ENCODE measurements around the gene UGT1A7. TPM values are rescaled to one million over a fixed set of nuclear protein-coding genes. Genes with fewer than 3 reads are reported as not detected.

UGT1A7 gene
- polyA plus RNA-seq, 1 experiment: 0.04 TPM

- H3K4me3 ChIP-seq (ENCODE audit: low read depth, low read length): no peak overlapping the region
- TF ChIP-seq CTCF (IDR thresholded peaks at IDR 0.05; ENCODE audit: low read depth, low read length): no peak
- H3K27ac ChIP-seq (ENCODE audit: low read depth, low read length): no peak overlapping the region
- DNase-seq (ENCODE audit: low read depth, low spot score): no peak
- ChIA-PET POLR2A (no interaction called here), CTCF (no interaction called here)
- no peaks in the 10 kb centered on the region for H3K27me3 ChIP-seq (ENCODE audit: control insufficient read depth, insufficient read depth, low read length)
- H3K9me3 ChIP-seq (ENCODE audit: control insufficient read depth, insufficient read depth, low read length): peaks cover 8% of the 10 kb centered on the region
Measured at GRCh38 chr2:233772153-233772552, 90.5 kb downstream of the UGT1A7 start.

DNA sequence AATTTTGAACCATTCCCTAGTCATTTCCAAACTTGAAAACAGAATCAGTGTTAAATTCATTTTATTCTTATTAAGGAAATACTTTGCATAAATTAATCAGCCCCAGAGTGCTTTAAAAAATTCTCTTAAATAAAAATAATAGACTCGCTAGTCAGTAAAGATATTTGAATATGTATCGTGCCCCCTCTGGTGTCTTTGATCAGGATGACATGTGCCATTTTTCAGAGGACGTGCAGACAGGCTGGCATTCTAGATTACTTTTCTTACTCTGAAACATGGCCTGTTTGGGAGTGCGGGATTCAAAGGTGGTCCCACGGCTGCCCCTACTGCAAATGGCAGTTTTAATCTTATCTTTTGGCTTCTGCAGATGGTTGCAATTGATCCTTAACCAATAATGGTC, 90.9 kb downstream of the UGT1A7 start:
- Histone ChIP-seq H3K27me3 (ENCODE audit: control insufficient read depth, insufficient read depth, low read length) (no peaks in the 10 kb centered on the region), H3K9me3 (ENCODE audit: control insufficient read depth, insufficient read depth, low read length) (peaks cover 8% of the 10 kb centered on the region), H3K4me3 (ENCODE audit: low read depth, low read length) (no peak overlapping the region), H3K27ac (ENCODE audit: low read depth, low read length) (no peak overlapping the region)
- POLR2A ChIA-PET: no interaction called here
- DNase-seq (ENCODE audit: low read depth, low spot score): no peak
- CTCF ChIA-PET: no interaction called here
- no peak for TF ChIP-seq CTCF (IDR thresholded peaks at IDR 0.05; ENCODE audit: low read depth, low read length)

DNA sequence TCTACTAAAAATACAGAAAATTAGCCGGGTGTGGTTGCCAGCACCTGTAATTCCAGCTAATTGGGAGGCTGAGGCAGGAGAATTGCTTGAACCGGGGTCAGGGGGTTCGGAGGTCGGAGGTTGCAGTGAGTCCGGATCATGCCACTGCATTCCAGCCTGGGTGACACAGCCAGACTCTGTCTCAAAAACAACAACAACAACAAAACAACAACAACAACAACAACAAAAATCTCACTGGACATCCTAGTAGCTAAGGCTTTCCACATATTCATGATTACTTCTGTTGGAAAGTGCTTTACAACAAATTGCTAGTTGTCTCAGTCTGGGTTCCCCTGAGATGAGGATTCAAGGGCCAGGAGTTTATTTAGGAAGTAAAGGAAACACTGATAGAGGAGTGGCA, 92.2 kb downstream of the UGT1A7 start:
- no peak for TF ChIP-seq CTCF (IDR thresholded peaks at IDR 0.05; ENCODE audit: low read depth, low read length)
- Histone ChIP-seq H3K27me3 (ENCODE audit: control insufficient read depth, insufficient read depth, low read length) (no peaks in the 10 kb centered on the region), H3K27ac (ENCODE audit: low read depth, low read length) (no peak overlapping the region), H3K9me3 (ENCODE audit: control insufficient read depth, insufficient read depth, low read length) (peaks cover 8% of the 10 kb centered on the region), H3K4me3 (ENCODE audit: low read depth, low read length) (no peak overlapping the region)
- no peak for DNase-seq (ENCODE audit: low read depth, low spot score)
- CTCF ChIA-PET: no interaction called here
- POLR2A ChIA-PET: no interaction called here

- ChIA-PET CTCF (interaction anchor here (0.6 kb wide), 1 partner anchor 49 kb away, joined by 4 read pairs; no protein-coding TSS in a partner anchor), POLR2A (no interaction called here)
- no peaks in the 10 kb centered on the region for H3K27me3 ChIP-seq (ENCODE audit: control insufficient read depth, insufficient read depth, low read length)
- H3K27ac ChIP-seq (ENCODE audit: low read depth, low read length): no peak overlapping the region
- H3K9me3 ChIP-seq (ENCODE audit: control insufficient read depth, insufficient read depth, low read length): peaks cover 8% of the 10 kb centered on the region
- no peak for TF ChIP-seq CTCF (IDR thresholded peaks at IDR 0.05; ENCODE audit: low read depth, low read length)
- H3K4me3 ChIP-seq (ENCODE audit: low read depth, low read length): no peak overlapping the region
- DNase-seq (ENCODE audit: low read depth, low spot score): no peak
Measured at GRCh38 chr2:233775414-233775813, 93.7 kb downstream of the UGT1A7 start.

- Histone ChIP-seq H3K27ac (ENCODE audit: low read depth, low read length) (no peak within 1 kb of the TSS), H3K4me3 (ENCODE audit: low read depth, low read length) (no peak within 1 kb of the TSS), H3K9me3 (ENCODE audit: control insufficient read depth, insufficient read depth, low read length) (peaks cover 8% of the 10 kb centered on the region), H3K27me3 (ENCODE audit: control insufficient read depth, insufficient read depth, low read length) (peaks cover 2% of the 10 kb centered on the region)
- ChIA-PET POLR2A (no interaction called here), CTCF (no interaction called here)
- no peak for DNase-seq (ENCODE audit: low read depth, low spot score)
- TF ChIP-seq CTCF (IDR thresholded peaks at IDR 0.05; ENCODE audit: low read depth, low read length): no peak
Measured at GRCh38 chr2:233778030-233778429, 96.3 kb downstream of the UGT1A7 start, which contains the start of gene MROH2A. Gene MROH2A, plus strand, starts transcription at chr2:233778330. Its CDS starts 1,029 bp downstream, at chr2:233779359.

Data from AG04450 (cell line).